Mammary epithelial cell (primary cell): ENCODE results near the gene MAZ.

ENCODE experiments used
- CTCF ChIP-seq, 2 donors: IDR thresholded peaks in 1 of 2; conservative IDR thresholded peaks in 1 of 2; 2 replicates each; pipeline ENCODE4 v1.5.1; 2011 to 2012; ENCODE audit warnings: inconsistent platforms in 2 of 2, low read length in 2 of 2, mild to moderate bottlenecking in 2 of 2, control low read depth in 1 of 2, low read depth in 1 of 2; ENCODE audit not compliant: insufficient read depth in 1 of 2; ENCODE audit errors: extremely low read depth in 1 of 2
- EZH2 ChIP-seq: IDR thresholded peaks from 2 replicates; pipeline ENCODE4 v1.6.1; 2012; ENCODE audit warnings: low read length, inconsistent platforms, borderline replicate concordance

GRCh38 chr16:29849505-29849904 is 43.2 kb downstream of the MAZ start:
- TF ChIP-seq CTCF (conservative IDR thresholded peaks at IDR 0.05 in 1 of 2, IDR thresholded peaks at IDR 0.05 in 1 of 2; ENCODE audit: extremely low read depth in 1 of 2, insufficient read depth in 1 of 2, low read depth in 1 of 2, low read length in 2 of 2): no peak
- no peak for TF ChIP-seq EZH2
